Testis (tissue), 3 donors: ENCODE data around the gene UVSSA. TPM values are rescaled to one million over a fixed set of nuclear protein-coding genes. Genes with fewer than 3 reads are reported as not detected.

ENCODE experiments used
- DNase-seq: peaks from one replicate; pipeline ENCODE4 v3.0.0-alpha.2; 2019
- H3K27ac ChIP-seq, 2 donors: fragments of 200-600 bp; sonication (generic); one replicate each; pipeline ENCODE4 v1.5.1; 2019
- H3K27me3 ChIP-seq: fragments of 200-600 bp; sonication (generic); one replicate; pipeline ENCODE4 v1.5.1; 2019
- H3K36me3 ChIP-seq: fragments of 200-600 bp; sonication (generic); one replicate; pipeline ENCODE4 v1.5.1; 2017; ENCODE audit warnings: low read depth; ENCODE audit errors: missing control alignments
- H3K4me1 ChIP-seq: fragments of 200-600 bp; sonication (generic); one replicate; pipeline ENCODE4 v1.5.1; 2019
- H3K4me3 ChIP-seq, 2 donors: fragments of 200-600 bp; sonication (generic); one replicate each; pipeline ENCODE4 v1.5.1; 2017 to 2019
- H3K9me3 ChIP-seq: fragments of 200-600 bp; sonication (generic); one replicate; pipeline ENCODE4 v1.5.1; 2017
- POLR2A ChIP-seq: fragments of 450-650 bp; IDR thresholded peaks from one replicate; pipeline ENCODE4 v1.6.1; 2017; ENCODE audit warnings: antibody characterized with exemption, mild to moderate bottlenecking, moderate library complexity
- WGBS, 2 donors: methylation state at CpG; one replicate each; pipeline ENCODE4 v1.1.5; 2018; 5-methylcytosine and 5-hydroxymethylcytosine counted together
- intact Hi-C: fragments of 100-400 bp; cut with DNase I; formaldehyde crosslinking; loops from one replicate; pipeline ENCODE4 v1.15.1; 2023; ENCODE audit warnings: low total_unique reads
- polyA plus RNA-seq: library from polyadenylated mRNA; stranded (reverse); fragments of 350-450 nt; fragmentation: Illumina TruSeq; extraction: RNeasy Lipid Tissue Mini Kit (QIAGEN cat#74804); gene quantifications from one replicate; pipeline ENCODE4 v1.2.3, GENCODE V29; 2014; ENCODE audit warnings: low read depth, low replicate concordance; ENCODE audit not compliant: insufficient read depth
- total RNA-seq, 2 donors: library from RNA; depleted of rRNA; stranded (reverse); fragments of >200 nt; gene quantifications; one replicate each; pipeline ENCODE4 v1.2.3, GENCODE V29; 2016
- TF ChIP-seq, protein P1 (sequence below), 3 experiments: fragments of 450-650 bp in 2 of 3; fragments of 200-600 bp in 1 of 3; sonication (generic) in 1 of 3; IDR thresholded peaks; one replicate each; pipeline ENCODE4 v1.5.1; 2016 to 2019; ENCODE audit warnings: antibody characterized with exemption in 3 of 3, mild to moderate bottlenecking in 2 of 3, moderate library complexity in 1 of 3

Gene UVSSA
- total and polyA plus RNA-seq, 3 donors from 2014 or later: 35.8 to 94.6 (median 71.5) TPM

DNA sequence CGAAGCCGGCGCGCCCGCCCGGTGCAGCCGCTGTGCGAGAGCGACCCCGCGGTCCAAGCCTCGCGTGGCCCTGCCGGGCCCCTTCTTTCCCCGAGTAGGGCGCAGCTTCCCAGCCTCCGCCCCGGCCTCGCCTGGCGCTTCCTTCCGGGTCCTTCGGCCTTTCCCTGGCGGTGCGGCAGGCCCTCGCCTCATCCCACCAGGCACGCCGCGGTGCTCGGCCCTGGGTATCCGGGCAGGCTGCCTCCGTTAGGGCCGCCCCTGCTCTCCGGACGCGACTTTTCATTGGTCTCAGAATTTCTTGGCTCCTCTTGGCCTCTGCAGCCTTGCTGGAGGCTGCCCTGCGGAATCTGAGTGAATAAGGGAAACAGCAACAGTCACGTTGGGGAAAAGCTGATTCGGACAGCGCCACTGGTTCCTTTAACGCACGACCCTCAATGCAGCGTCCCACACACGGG, 429 bp downstream of the UVSSA start:
- H3K4me3 ChIP-seq: peak overlapping the region; percentile 91 to 93
- peaks cover 16% of the 10 kb centered on the region for H3K4me1 ChIP-seq
- H3K27me3 ChIP-seq: no peaks in the 10 kb centered on the region
- no peaks in the 10 kb centered on the region for H3K9me3 ChIP-seq
- H3K27ac ChIP-seq: peak overlapping the region; percentile 91 to 98
- no peak for TF ChIP-seq POLR2A
- TF ChIP-seq, protein P1, sequence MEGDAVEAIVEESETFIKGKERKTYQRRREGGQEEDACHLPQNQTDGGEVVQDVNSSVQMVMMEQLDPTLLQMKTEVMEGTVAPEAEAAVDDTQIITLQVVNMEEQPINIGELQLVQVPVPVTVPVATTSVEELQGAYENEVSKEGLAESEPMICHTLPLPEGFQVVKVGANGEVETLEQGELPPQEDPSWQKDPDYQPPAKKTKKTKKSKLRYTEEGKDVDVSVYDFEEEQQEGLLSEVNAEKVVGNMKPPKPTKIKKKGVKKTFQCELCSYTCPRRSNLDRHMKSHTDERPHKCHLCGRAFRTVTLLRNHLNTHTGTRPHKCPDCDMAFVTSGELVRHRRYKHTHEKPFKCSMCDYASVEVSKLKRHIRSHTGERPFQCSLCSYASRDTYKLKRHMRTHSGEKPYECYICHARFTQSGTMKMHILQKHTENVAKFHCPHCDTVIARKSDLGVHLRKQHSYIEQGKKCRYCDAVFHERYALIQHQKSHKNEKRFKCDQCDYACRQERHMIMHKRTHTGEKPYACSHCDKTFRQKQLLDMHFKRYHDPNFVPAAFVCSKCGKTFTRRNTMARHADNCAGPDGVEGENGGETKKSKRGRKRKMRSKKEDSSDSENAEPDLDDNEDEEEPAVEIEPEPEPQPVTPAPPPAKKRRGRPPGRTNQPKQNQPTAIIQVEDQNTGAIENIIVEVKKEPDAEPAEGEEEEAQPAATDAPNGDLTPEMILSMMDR (IDR thresholded peaks at IDR 0.05): peak in 1 of 3 experiments; percentile 14
- peak; percentile 72 for DNase-seq
- no peaks in the 10 kb centered on the region for H3K36me3 ChIP-seq
- intact Hi-C loops: no loop called here
- 0% methylated on average over 32 to 41 of the region's 43 CpGs for WGBS, 2 donors

DNA sequence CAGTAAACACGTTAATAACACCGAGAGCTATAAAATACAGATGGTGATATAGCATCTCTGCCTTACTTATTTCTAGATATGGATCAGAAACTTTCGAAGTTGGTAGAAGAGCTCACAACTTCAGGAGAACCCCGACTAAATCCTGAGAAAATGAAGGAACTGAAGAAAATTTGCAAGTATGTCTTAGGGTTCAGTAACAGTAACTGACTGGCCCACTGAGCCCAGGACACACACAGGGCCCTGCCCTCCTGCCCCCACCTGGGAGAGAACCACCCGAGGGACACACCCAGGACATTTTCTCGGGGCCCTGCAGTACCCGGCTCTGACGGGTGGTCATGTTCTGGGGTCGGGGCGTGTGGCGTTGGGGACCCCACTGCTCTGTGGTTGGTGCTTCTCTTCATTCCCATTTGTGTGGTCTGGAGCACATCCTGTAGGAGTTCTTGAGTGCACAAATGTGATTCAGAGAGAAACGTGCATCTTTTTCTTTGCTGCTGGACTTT, 1.1 kb downstream of the UVSSA start:
- peak overlapping the region; percentile 91 to 98 for H3K27ac ChIP-seq
- H3K4me3 ChIP-seq: peak overlapping the region; percentile 91 to 93
- no peak for DNase-seq
- no peak for TF ChIP-seq POLR2A
- TF ChIP-seq, protein P1 (IDR thresholded peaks at IDR 0.05): no peak
- H3K9me3 ChIP-seq: no peaks in the 10 kb centered on the region
- intact Hi-C loops: no loop called here
- 53 to 62% methylated on average over 12 of the region's 12 CpGs for WGBS, 2 donors
- H3K27me3 ChIP-seq: no peaks in the 10 kb centered on the region
- peaks cover 16% of the 10 kb centered on the region for H3K4me1 ChIP-seq
- no peaks in the 10 kb centered on the region for H3K36me3 ChIP-seq

DNA sequence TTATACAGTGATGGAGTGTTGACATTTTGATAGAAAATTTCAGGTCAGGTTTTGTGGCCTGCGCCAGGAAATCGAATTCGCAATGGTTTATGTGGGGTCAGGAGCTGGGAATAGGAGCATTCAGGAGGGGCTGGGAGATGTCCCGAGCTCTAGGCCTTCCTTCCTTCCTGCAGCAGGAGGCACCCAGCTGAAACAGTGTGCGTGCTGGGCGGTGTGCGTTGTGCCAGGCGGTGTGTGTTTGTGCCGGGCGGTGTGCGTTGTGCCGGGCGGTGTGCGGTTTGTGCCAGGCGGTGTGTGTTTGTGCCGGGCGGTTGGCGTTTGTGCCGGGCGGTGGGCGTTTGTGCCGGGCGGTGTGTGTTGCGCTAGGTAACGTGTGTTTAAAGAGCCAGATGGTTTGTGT, 1.7 kb downstream of the UVSSA start:
- no peak for DNase-seq
- no peaks in the 10 kb centered on the region for H3K36me3 ChIP-seq
- intact Hi-C loops: no loop called here
- no peak overlapping the region for H3K27ac ChIP-seq
- H3K9me3 ChIP-seq: no peaks in the 10 kb centered on the region
- no peaks in the 10 kb centered on the region for H3K27me3 ChIP-seq
- peak overlapping the region in 1 of 2 donors; percentile 93 for H3K4me3 ChIP-seq
- 62 to 89% methylated on average over 24 to 25 of the region's 25 CpGs for WGBS, 2 donors
- TF ChIP-seq, protein P1 (IDR thresholded peaks at IDR 0.05): no peak
- TF ChIP-seq POLR2A: no peak
- peaks cover 16% of the 10 kb centered on the region for H3K4me1 ChIP-seq

DNA sequence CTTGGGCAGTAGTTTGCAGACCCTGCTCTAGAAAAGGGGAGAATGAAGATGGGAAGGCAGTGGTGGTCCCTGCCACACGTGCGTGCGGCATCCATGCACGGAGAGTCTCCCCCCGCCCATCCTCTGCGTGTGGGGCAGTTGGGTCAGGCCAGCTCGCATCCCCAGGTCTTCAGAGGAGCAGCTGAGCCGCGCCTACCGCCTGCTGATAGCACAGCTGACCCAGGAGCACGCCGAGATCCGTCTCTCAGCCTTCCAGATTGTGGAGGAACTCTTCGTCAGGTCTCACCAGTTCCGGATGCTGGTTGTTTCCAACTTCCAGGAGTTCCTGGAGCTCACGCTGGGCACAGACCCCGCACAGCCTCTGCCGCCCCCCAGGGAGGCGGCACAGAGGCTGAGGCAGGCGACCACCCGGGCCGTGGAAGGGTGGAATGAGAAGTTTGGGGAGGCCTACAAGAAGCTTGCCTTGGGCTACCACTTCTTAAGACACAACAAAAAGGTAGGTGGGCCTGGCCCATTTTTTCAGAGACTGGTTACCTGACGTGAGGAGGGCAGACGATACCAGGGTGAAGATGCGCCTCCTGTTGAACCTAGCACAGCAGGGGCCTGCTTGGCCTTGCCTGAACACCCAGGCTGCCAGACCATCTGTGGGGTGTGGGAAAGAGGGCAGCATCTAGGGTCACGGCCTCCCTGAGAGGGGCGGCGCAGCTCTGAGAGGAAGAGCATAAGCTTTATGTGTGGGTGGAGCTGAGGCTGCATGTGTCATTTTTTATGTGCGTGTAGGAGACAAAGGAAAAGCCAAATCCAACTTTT, 2.6 kb downstream of the UVSSA start:
- no peak overlapping the region for H3K4me3 ChIP-seq
- H3K4me1 ChIP-seq: peaks cover 22% of the 10 kb centered on the region
- no peak for DNase-seq
- no peaks in the 10 kb centered on the region for H3K36me3 ChIP-seq
- 83 to 90% methylated on average over 25 to 28 of the region's 29 CpGs for WGBS, 2 donors
- TF ChIP-seq, protein P1 (IDR thresholded peaks at IDR 0.05): no peak
- no peak for TF ChIP-seq POLR2A
- H3K27ac ChIP-seq: no peak overlapping the region
- no peaks in the 10 kb centered on the region for H3K9me3 ChIP-seq
- H3K27me3 ChIP-seq: no peaks in the 10 kb centered on the region
- intact Hi-C loops: loop anchor here (10.0 kb wide), 1 partner anchor 285 kb away; no protein-coding TSS in a partner anchor
